Dendritic cell treated with granulocyte-macrophage colony-stimulating factor and Interleukin-4, amounts not matched to agents 40 ng/mL and 50 ng/mL, for 4 days (primary cell): ENCODE data around the gene RPS15.
"Not testable (repeated sequence)": the region's sequence is repeated elsewhere in the genome, so short reads cannot be mapped to it uniquely, and the experiment has no call there.

Source experiments
- H3K27ac Mint-ChIP-seq: one replicate; pipeline ENCODE4 v1.8.0; 2022; ENCODE audit warnings: mild to moderate bottlenecking, mixed read lengths
- H3K27me3 Mint-ChIP-seq: one replicate; pipeline ENCODE4 v1.8.0; 2022; ENCODE audit warnings: mild to moderate bottlenecking, mixed read lengths
- H3K36me3 Mint-ChIP-seq: one replicate; pipeline ENCODE4 v1.8.0; 2022; ENCODE audit warnings: low read depth, mixed read lengths
- H3K4me1 Mint-ChIP-seq: one replicate; pipeline ENCODE4 v1.8.0; 2022; ENCODE audit warnings: low read depth, mixed read lengths
- H3K4me3 Mint-ChIP-seq: one replicate; pipeline ENCODE4 v1.8.0; 2022; ENCODE audit warnings: mild to moderate bottlenecking, moderate library complexity, mixed read lengths
- H3K9me3 Mint-ChIP-seq: one replicate; pipeline ENCODE4 v1.8.0; 2022; ENCODE audit warnings: mixed read lengths
- intact Hi-C: fragments of 100-400 bp; cut with micrococcal nuclease; formaldehyde crosslinking; loops from one replicate; pipeline ENCODE4 v1.15.0; 2022

Gene RPS15

DNA sequence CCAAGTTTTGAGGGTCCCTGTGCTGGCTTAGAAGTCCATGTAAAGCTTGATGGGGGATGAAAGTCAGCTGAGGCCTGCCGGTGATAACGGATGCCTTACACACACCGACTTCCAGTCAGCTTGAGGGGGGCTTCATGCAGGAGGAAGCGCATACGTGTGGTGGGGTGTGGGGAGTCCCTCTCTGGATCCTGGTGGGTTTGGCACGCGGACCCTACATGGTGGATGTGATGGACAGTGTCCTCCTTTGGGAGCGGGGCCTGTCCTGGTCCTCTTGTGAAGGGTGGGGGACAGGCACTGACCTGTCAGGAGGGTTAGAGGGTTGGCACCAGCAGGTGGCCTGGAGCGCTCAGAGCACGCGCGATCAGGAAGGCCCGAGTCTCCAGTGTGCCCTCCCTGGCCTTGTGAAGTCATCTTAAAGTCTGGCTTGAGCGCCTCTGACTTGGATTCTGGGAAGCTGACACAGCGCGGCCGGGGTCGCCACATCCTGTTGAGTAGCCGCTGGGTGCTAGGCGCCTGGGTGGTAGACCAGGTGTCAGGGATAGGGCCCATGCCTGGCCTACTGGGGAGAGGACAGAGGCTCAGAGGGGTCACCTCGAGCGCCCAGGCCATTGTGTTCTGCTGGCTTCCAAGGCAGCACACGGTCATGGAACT is 27.9 kb upstream of the RPS15 start:
- Mint-ChIP-seq H3K4me1 (peaks cover 70% of the 10 kb centered on the region), H3K36me3 (peaks cover 54% of the 10 kb centered on the region), H3K4me3 (peak overlapping the region; percentile 91), H3K27ac (peak overlapping the region; percentile 81), H3K27me3 (no peaks in the 10 kb centered on the region), H3K9me3 (no peaks in the 10 kb centered on the region)
- intact Hi-C loops = no loop called here

DNA sequence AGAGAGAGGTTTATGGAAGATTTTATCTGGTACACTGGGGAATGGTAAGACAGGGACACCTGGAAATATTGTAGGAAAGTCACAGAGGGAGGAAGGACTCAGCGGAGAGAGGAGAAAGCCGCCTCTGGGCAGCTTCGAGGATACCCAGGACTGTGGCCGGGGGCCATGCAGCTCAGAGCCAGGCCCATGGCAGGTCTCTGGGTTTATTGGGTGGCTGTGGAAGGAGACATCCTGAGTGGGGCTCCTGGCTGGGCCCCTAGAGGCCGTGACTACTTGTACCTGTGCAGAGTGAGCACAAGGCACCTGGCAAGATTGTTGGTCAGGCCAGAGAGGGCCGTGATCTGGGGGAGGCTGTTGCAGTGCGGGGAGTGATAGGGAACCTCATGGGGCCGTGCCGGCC is 27.4 kb upstream of the RPS15 start:
- no peaks in the 10 kb centered on the region for H3K9me3 Mint-ChIP-seq
- peaks cover 76% of the 10 kb centered on the region for H3K4me1 Mint-ChIP-seq
- H3K36me3 Mint-ChIP-seq = peaks cover 58% of the 10 kb centered on the region
- H3K27me3 Mint-ChIP-seq = no peaks in the 10 kb centered on the region
- H3K27ac Mint-ChIP-seq = peak overlapping the region; percentile 81
- H3K4me3 Mint-ChIP-seq = peak overlapping the region; percentile 91
- intact Hi-C loops = no loop called here

GRCh38 chr19:1411255-1412191 is 26.7 kb upstream of the RPS15 start:
- H3K4me1 Mint-ChIP-seq = peaks cover 81% of the 10 kb centered on the region
- H3K27me3 Mint-ChIP-seq = no peaks in the 10 kb centered on the region
- intact Hi-C loops = no loop called here
- H3K36me3 Mint-ChIP-seq = peaks cover 65% of the 10 kb centered on the region
- no peaks in the 10 kb centered on the region for H3K9me3 Mint-ChIP-seq
- no peak overlapping the region for H3K4me3 Mint-ChIP-seq
- H3K27ac Mint-ChIP-seq = peak overlapping the region; percentile 81

- Mint-ChIP-seq H3K36me3 (peaks cover 74% of the 10 kb centered on the region), H3K27me3 (no peaks in the 10 kb centered on the region), H3K9me3 (no peaks in the 10 kb centered on the region), H3K27ac (peak overlapping the region; percentile 69), H3K4me1 (peaks cover 85% of the 10 kb centered on the region), H3K4me3 (no peak overlapping the region)
- intact Hi-C loops = no loop called here
These were observed 25.8 kb upstream of the RPS15 start for GRCh38 chr19:1412323-1412923.

DNA sequence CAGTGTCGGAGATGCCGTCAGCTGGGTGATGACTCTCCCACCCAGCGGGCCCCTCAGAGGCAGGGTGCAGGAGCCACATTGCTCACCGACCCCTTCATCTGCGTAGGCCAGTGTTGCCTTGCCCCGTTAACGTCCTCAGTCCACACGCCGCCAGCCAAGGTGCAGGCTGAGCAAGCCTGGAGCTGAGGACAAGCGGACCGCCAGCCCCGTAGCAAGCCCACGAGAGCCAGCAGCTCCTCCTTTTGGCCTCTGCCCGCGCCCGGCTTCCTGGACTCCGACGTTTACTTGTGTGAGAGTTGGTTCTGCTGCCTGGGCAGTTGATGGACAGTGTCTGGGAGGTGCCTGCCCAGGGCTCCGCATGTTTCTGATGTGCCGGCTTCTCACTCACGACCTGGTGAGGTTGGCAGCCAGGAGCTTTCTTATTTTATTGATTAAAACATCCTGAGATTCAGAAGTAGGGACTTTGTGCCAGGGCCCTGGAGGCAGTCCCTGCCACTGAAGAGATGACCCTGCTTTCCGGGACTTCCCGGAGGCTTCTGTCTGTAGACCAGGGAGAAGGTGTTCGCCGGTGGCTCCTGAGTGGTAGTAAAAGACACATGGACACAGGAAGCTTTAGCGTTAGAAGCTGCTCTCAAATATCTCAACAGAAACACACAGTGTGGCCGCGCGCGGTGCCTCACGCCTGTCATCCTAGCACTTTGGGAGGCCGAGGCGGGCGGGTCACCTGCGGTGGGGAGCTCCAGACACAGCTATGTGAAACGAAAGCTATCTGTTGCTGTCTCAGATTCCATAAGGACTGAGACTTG is 25.0 kb upstream of the RPS15 start:
- peaks cover 82% of the 10 kb centered on the region for H3K36me3 Mint-ChIP-seq
- H3K27ac Mint-ChIP-seq = peak overlapping the region; percentile 9
- intact Hi-C loops = no loop called here
- H3K4me3 Mint-ChIP-seq = no peak overlapping the region
- peaks cover 90% of the 10 kb centered on the region for H3K4me1 Mint-ChIP-seq
- no peaks in the 10 kb centered on the region for H3K9me3 Mint-ChIP-seq
- no peaks in the 10 kb centered on the region for H3K27me3 Mint-ChIP-seq

DNA sequence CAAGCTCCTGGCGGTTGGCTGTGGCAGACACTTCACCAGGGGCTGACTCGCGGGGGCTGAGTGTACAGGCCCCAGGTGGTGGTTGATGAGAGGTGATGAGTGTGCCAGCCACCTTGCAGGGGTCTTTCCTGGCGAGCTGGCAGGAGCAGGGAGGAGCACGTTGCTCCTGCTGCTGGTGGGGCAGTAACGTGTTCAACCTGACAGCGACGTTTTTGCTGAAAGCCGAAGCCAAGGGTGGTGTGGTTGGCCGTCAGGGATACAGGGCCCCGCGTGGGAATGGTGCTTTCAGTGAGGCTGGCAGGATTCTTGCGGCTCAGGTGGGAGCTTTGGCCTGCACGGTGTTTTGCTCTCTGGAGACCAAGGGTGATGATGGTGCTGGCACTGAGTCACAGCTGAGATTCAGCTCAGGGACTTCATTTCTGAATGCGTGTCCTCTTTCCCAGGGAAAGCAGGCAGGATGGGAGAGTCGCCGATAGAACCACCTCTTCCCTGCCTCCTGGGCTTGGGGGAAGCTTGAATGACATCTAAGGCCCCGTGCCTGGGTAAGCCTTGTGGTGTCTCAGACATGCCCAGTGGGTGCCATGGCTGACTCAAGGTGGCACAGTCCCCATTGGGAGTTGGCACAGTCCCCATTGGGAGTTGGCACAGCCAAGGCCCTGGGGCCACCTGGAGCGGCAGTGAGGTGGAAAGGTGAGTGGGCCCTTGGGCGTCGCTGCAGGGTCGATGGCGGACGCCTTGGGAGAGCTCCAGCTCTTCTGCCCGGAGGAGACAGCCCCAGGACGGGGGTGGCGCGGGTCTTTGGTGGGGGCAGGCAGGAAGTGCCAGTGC is 22.0 kb upstream of the RPS15 start:
- peak overlapping the region; percentile 86 for H3K27ac Mint-ChIP-seq

DNA sequence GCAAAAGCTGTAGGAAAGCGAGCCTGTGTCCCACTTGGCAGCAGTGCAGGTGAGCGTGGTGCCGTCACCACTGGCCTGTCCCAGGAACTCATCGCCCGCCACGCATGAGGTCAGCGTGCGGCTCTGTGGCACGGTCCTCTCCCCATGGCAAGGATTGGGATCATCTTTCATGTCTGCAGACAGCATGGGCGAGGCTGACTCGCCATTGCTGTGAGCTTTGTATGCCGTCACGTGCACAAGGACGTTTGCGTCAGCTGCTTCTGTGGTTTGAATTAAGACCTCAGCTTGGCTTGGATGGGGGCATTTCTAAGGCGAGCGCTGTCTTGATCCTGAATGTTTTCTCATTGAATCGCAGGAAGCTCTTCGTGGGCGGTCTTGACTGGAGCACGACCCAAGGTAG is 21.1 kb upstream of the RPS15 start:
- Mint-ChIP-seq H3K27me3 (no peaks in the 10 kb centered on the region), H3K4me1 (peaks cover 54% of the 10 kb centered on the region), H3K4me3 (no peak overlapping the region), H3K27ac (peak overlapping the region; percentile 33), H3K9me3 (no peaks in the 10 kb centered on the region), H3K36me3 (peaks cover 90% of the 10 kb centered on the region)
- intact Hi-C loops = no loop called here

More for the DNA sequence above, 22.0 kb upstream of the RPS15 start:
- intact Hi-C loops = no loop called here
- no peaks in the 10 kb centered on the region for H3K27me3 Mint-ChIP-seq
- peaks cover 63% of the 10 kb centered on the region for H3K4me1 Mint-ChIP-seq
- peaks cover 86% of the 10 kb centered on the region for H3K36me3 Mint-ChIP-seq
- H3K9me3 Mint-ChIP-seq = no peaks in the 10 kb centered on the region
- peak overlapping the region; percentile 83 for H3K4me3 Mint-ChIP-seq

GRCh38 chr19:1417681-1418495 is 20.3 kb upstream of the RPS15 start:
- peaks cover 90% of the 10 kb centered on the region for H3K36me3 Mint-ChIP-seq
- intact Hi-C loops = no loop called here
- H3K27me3 Mint-ChIP-seq = no peaks in the 10 kb centered on the region
- no peaks in the 10 kb centered on the region for H3K9me3 Mint-ChIP-seq
- no peak overlapping the region for H3K4me3 Mint-ChIP-seq
- H3K27ac Mint-ChIP-seq = peak overlapping the region; percentile 33
- peaks cover 48% of the 10 kb centered on the region for H3K4me1 Mint-ChIP-seq

- H3K27ac Mint-ChIP-seq = no peak overlapping the region
- peaks cover 90% of the 10 kb centered on the region for H3K36me3 Mint-ChIP-seq
- H3K4me3 Mint-ChIP-seq = no peak overlapping the region
- no peaks in the 10 kb centered on the region for H3K27me3 Mint-ChIP-seq
- no peaks in the 10 kb centered on the region for H3K9me3 Mint-ChIP-seq
- peaks cover 42% of the 10 kb centered on the region for H3K4me1 Mint-ChIP-seq
- intact Hi-C loops = no loop called here
These were observed 19.8 kb upstream of the RPS15 start for GRCh38 chr19:1418496-1418775.

- peaks cover 90% of the 10 kb centered on the region for H3K36me3 Mint-ChIP-seq
- H3K9me3 Mint-ChIP-seq = no peaks in the 10 kb centered on the region
- H3K4me3 Mint-ChIP-seq = no peak overlapping the region
- intact Hi-C loops = no loop called here
- H3K27ac Mint-ChIP-seq = no peak overlapping the region
- H3K27me3 Mint-ChIP-seq = no peaks in the 10 kb centered on the region
- H3K4me1 Mint-ChIP-seq = peaks cover 35% of the 10 kb centered on the region
These were observed 19.1 kb upstream of the RPS15 start for GRCh38 chr19:1418951-1419738.

DNA sequence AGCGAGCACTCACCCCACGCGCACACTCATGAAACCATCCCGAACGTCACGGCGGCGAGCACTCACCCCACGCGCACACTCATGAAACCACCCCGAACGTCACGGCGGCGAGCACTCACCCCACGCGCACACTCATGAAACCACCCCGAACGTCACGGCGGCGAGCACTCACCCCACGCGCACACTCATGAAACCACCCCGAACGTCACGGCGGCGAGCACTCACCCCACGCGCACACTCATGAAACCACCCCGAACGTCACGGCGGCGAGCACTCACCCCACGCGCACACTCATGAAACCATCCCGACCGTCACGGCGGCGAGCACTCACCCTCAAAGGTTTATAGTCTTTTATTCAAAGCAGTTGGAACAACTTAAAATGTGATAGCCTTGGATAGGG is 18.1 kb upstream of the RPS15 start:
- H3K4me1 Mint-ChIP-seq = peaks cover 28% of the 10 kb centered on the region
- intact Hi-C loops, H3K27ac Mint-ChIP-seq, H3K4me3 Mint-ChIP-seq, H3K9me3 Mint-ChIP-seq, H3K27me3 Mint-ChIP-seq: not testable (repeated sequence)
- H3K36me3 Mint-ChIP-seq = peaks cover 97% of the 10 kb centered on the region

GRCh38 chr19:1420590-1420989 is 17.6 kb upstream of the RPS15 start:
- Mint-ChIP-seq H3K27me3 (no peaks in the 10 kb centered on the region), H3K9me3 (no peaks in the 10 kb centered on the region), H3K36me3 (peaks cover 100% of the 10 kb centered on the region), H3K4me3 (no peak overlapping the region), H3K4me1 (peaks cover 23% of the 10 kb centered on the region), H3K27ac (no peak overlapping the region)
- intact Hi-C loops = no loop called here
